OCI-LY3 (cell line): ENCODE results near the gene DTX1.

Experiments used
- EZH2phosphoT487 ChIP-seq: fragments of 200-600 bp; shearing (Covaris generic); IDR thresholded peaks from 2 replicates; pipeline ENCODE4 v1.6.1; 2018; ENCODE audit warnings: antibody characterized with exemption, mixed run types, low read depth
- TF ChIP-seq, protein P1 (sequence below): fragments of 200-600, 300-600 bp; sonication (generic); IDR thresholded peaks from 2 replicates; pipeline ENCODE4 v1.5.1; 2014; ENCODE audit warnings: antibody characterized with exemption, low read length, low read depth

GRCh38 chr12:113113397-113113796, 56.9 kb downstream of the DTX1 start:
- TF ChIP-seq, protein P1, sequence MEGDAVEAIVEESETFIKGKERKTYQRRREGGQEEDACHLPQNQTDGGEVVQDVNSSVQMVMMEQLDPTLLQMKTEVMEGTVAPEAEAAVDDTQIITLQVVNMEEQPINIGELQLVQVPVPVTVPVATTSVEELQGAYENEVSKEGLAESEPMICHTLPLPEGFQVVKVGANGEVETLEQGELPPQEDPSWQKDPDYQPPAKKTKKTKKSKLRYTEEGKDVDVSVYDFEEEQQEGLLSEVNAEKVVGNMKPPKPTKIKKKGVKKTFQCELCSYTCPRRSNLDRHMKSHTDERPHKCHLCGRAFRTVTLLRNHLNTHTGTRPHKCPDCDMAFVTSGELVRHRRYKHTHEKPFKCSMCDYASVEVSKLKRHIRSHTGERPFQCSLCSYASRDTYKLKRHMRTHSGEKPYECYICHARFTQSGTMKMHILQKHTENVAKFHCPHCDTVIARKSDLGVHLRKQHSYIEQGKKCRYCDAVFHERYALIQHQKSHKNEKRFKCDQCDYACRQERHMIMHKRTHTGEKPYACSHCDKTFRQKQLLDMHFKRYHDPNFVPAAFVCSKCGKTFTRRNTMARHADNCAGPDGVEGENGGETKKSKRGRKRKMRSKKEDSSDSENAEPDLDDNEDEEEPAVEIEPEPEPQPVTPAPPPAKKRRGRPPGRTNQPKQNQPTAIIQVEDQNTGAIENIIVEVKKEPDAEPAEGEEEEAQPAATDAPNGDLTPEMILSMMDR, result no peak
- no peak for TF ChIP-seq EZH2phosphoT487
